GM19035 (cell line): ENCODE data around the gene C5orf63.
A peak's percentile ranks its signal among the peaks of the same experiment; 100 is the strongest.
"Not testable (repeated sequence)": the region's sequence is repeated elsewhere in the genome, so short reads cannot be mapped to it uniquely, and the experiment has no call there.

Experiments used
- ATAC-seq: cut with Tn5 transposase; IDR thresholded peaks from one replicate; pipeline ENCODE4 v1.9.1; 2021; ENCODE audit not compliant: unreplicated experiment

C5orf63 gene

GRCh38 chr5:127038550-127038949 is 34.8 kb downstream of the C5orf63 start:
- no peak for ATAC-seq

GRCh38 chr5:127031863-127032232 is 41.5 kb downstream of the C5orf63 start:
- no peak for ATAC-seq

GRCh38 chr5:127031147-127031862 is 42.0 kb downstream of the C5orf63 start:
- ATAC-seq = peak; percentile 28

GRCh38 chr5:127030259-127031146 is 42.8 kb downstream of the C5orf63 start, which contains the start of gene MARCHF3:
MARCHF3 (minus strand) TSS chr5:127030558; CDS start chr5:126918171, 112,387 bp downstream.
- ATAC-seq = peak; percentile 95

- peak; percentile 20 for ATAC-seq
Observed at GRCh38 chr5:127029581-127030258, 43.6 kb downstream of the C5orf63 start.

GRCh38 chr5:127028822-127029457 is 44.4 kb downstream of the C5orf63 start:
- no peak for ATAC-seq

GRCh38 chr5:127027539-127027938 is 45.8 kb downstream of the C5orf63 start:
- no peak for ATAC-seq

- ATAC-seq = no peak
Observed at GRCh38 chr5:127026166-127026565, 47.1 kb downstream of the C5orf63 start.

- no peak for ATAC-seq
Observed at GRCh38 chr5:127025467-127025866, 47.8 kb downstream of the C5orf63 start.

- no peak for ATAC-seq
Observed at GRCh38 chr5:127024821-127025220, 48.5 kb downstream of the C5orf63 start.

- ATAC-seq = not testable (repeated sequence)
Observed at GRCh38 chr5:127023552-127024191, 49.6 kb downstream of the C5orf63 start.

GRCh38 chr5:127022846-127023245 is 50.5 kb downstream of the C5orf63 start:
- ATAC-seq = no peak

- no peak for ATAC-seq
Observed at GRCh38 chr5:127019928-127020327, 53.4 kb downstream of the C5orf63 start.

GRCh38 chr5:127016722-127017121 is 56.6 kb downstream of the C5orf63 start:
- ATAC-seq = not testable (repeated sequence)

- no peak for ATAC-seq
Observed at GRCh38 chr5:127015716-127016115, 57.6 kb downstream of the C5orf63 start.

- ATAC-seq = no peak
Observed at GRCh38 chr5:127014573-127014972, 58.7 kb downstream of the C5orf63 start.

GRCh38 chr5:127013407-127013806 is 59.9 kb downstream of the C5orf63 start:
- no peak for ATAC-seq

- ATAC-seq = no peak
Observed at GRCh38 chr5:127012916-127013315, 60.4 kb downstream of the C5orf63 start.

- peak; percentile 80 for ATAC-seq
Observed at GRCh38 chr5:127011961-127012644, 61.2 kb downstream of the C5orf63 start.

GRCh38 chr5:127011153-127011552 is 62.1 kb downstream of the C5orf63 start:
- ATAC-seq = no peak
